ENCODE data around the gene PRUNE2.

The PRUNE2 gene

DNA sequence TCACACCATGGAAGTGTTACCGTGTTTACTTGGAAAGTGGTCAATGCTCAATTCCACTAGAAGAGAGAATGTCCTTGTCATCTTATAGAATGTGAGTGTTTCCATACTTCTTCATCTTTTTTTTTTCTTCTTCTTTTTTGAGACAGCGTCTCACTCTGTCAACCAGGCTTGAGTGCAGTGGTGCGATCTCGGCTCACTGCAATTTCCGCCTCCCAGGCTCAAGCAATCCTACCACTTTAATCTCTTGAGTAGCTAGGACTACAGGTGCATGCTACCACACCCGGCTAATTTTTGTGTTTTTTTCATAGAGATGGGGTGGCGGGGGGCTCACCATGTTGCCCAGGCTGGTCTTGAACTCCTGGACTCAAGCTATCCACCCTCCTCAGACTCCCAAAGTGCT lies 278.9 kb downstream of the PRUNE2 start:
- TF ChIP-seq SPI1 (IDR thresholded peaks at IDR 0.05; ENCODE audit: borderline replicate concordance, low read depth) (no peak), GABPA (IDR thresholded peaks at IDR 0.05; ENCODE audit: low read depth) (no peak), POLR2AphosphoS5 (IDR thresholded peaks at IDR 0.05; ENCODE audit: low read depth) (no peak)
- TF ChIP-seq, protein P1, sequence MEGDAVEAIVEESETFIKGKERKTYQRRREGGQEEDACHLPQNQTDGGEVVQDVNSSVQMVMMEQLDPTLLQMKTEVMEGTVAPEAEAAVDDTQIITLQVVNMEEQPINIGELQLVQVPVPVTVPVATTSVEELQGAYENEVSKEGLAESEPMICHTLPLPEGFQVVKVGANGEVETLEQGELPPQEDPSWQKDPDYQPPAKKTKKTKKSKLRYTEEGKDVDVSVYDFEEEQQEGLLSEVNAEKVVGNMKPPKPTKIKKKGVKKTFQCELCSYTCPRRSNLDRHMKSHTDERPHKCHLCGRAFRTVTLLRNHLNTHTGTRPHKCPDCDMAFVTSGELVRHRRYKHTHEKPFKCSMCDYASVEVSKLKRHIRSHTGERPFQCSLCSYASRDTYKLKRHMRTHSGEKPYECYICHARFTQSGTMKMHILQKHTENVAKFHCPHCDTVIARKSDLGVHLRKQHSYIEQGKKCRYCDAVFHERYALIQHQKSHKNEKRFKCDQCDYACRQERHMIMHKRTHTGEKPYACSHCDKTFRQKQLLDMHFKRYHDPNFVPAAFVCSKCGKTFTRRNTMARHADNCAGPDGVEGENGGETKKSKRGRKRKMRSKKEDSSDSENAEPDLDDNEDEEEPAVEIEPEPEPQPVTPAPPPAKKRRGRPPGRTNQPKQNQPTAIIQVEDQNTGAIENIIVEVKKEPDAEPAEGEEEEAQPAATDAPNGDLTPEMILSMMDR (IDR thresholded peaks at IDR 0.05; ENCODE audit: insufficient read depth, low read length), result no peak
- TF ChIP-seq, protein P2, sequence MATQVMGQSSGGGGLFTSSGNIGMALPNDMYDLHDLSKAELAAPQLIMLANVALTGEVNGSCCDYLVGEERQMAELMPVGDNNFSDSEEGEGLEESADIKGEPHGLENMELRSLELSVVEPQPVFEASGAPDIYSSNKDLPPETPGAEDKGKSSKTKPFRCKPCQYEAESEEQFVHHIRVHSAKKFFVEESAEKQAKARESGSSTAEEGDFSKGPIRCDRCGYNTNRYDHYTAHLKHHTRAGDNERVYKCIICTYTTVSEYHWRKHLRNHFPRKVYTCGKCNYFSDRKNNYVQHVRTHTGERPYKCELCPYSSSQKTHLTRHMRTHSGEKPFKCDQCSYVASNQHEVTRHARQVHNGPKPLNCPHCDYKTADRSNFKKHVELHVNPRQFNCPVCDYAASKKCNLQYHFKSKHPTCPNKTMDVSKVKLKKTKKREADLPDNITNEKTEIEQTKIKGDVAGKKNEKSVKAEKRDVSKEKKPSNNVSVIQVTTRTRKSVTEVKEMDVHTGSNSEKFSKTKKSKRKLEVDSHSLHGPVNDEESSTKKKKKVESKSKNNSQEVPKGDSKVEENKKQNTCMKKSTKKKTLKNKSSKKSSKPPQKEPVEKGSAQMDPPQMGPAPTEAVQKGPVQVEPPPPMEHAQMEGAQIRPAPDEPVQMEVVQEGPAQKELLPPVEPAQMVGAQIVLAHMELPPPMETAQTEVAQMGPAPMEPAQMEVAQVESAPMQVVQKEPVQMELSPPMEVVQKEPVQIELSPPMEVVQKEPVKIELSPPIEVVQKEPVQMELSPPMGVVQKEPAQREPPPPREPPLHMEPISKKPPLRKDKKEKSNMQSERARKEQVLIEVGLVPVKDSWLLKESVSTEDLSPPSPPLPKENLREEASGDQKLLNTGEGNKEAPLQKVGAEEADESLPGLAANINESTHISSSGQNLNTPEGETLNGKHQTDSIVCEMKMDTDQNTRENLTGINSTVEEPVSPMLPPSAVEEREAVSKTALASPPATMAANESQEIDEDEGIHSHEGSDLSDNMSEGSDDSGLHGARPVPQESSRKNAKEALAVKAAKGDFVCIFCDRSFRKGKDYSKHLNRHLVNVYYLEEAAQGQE (IDR thresholded peaks at IDR 0.05; ENCODE audit: insufficient replicate concordance, low read depth), result no peak
- no peak for DNase-seq (ENCODE audit: low read depth in 1 of 2, low spot score in 1 of 2)
- Histone ChIP-seq H3K27me3 (ENCODE audit: insufficient read depth, poor library complexity, severe bottlenecking) (no peaks in the 10 kb centered on the region), H3K4me3 (replicated peaks; ENCODE audit: insufficient read depth, low read length) (no peak overlapping the region), H3K27ac (replicated peaks) (peak overlapping the region; percentile 13; the same call in 1 of the 2 replicates)

DNA sequence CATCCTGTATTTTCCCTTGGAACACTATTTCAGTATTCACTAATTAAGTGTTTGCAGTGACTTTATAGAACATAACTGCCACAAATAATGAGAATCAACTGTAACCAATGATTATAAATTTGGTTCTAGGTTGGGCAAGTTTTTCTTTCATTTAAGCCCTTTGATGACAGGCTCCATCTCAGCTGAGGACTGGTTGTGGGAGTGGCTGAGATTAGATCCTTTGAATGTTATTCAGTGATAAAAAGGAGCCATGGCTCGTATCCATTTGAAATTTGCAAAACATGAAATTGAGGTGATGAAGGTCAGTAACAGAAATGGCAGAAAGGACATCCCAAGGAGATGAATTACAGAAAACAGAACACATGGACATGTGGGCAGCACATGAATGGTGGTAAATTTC lies 279.8 kb downstream of the PRUNE2 start:
- no peak overlapping the region for H3K4me3 ChIP-seq (replicated peaks; ENCODE audit: insufficient read depth, low read length)
- H3K27ac ChIP-seq (replicated peaks), result peak overlapping the region; percentile 13; the same call in 1 of the 2 replicates
- no peaks in the 10 kb centered on the region for H3K27me3 ChIP-seq (ENCODE audit: insufficient read depth, poor library complexity, severe bottlenecking)
- no peak for TF ChIP-seq GABPA (IDR thresholded peaks at IDR 0.05; ENCODE audit: low read depth)
- no peak for TF ChIP-seq SPI1 (IDR thresholded peaks at IDR 0.05; ENCODE audit: borderline replicate concordance, low read depth)
- TF ChIP-seq, protein P1 (IDR thresholded peaks at IDR 0.05; ENCODE audit: insufficient read depth, low read length), result no peak
- TF ChIP-seq, protein P2 (IDR thresholded peaks at IDR 0.05; ENCODE audit: insufficient replicate concordance, low read depth), result no peak
- TF ChIP-seq POLR2AphosphoS5 (IDR thresholded peaks at IDR 0.05; ENCODE audit: low read depth), result no peak
- DNase-seq (ENCODE audit: low read depth in 1 of 2, low spot score in 1 of 2), result no peak

DNA sequence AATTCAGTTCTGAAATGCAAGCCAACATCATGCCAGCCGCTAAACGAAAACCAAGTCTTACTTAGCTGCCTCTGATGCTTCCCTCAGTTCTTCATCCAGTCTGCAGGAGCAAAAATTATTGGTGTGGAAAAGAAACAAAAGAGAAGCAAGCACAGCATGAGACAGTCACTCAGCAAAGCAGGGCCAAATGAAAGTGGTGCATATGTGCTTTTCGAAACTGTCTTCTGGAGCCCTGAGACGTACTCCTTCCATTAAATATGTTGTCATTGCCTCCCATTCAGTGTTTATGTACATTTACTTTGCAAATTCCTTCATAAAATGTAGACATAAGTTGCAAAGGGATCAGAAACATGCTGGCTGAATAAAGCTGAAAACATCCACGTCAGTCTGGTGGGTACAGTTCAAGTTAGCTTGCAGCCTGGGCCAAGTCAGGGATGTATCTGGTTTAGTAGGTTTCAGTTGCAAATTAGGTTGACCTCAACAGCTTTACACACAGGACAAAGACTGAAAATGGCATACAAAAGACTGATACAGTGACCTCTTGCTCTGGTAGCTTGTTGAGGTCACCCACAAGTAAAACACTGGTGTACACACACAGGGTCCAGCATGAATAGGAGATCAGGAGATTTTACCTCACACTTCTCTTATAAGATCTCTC lies 281.4 kb downstream of the PRUNE2 start:
- TF ChIP-seq, protein P1 (IDR thresholded peaks at IDR 0.05; ENCODE audit: insufficient read depth, low read length), result no peak
- TF ChIP-seq POLR2AphosphoS5 (IDR thresholded peaks at IDR 0.05; ENCODE audit: low read depth), result no peak
- no peak for TF ChIP-seq GABPA (IDR thresholded peaks at IDR 0.05; ENCODE audit: low read depth)
- TF ChIP-seq, protein P2 (IDR thresholded peaks at IDR 0.05; ENCODE audit: insufficient replicate concordance, low read depth), result no peak
- TF ChIP-seq SPI1 (IDR thresholded peaks at IDR 0.05; ENCODE audit: borderline replicate concordance, low read depth), result no peak
- Histone ChIP-seq H3K27me3 (ENCODE audit: insufficient read depth, poor library complexity, severe bottlenecking) (no peaks in the 10 kb centered on the region), H3K27ac (replicated peaks) (no peak overlapping the region), H3K4me3 (replicated peaks; ENCODE audit: insufficient read depth, low read length) (no peak overlapping the region)
- DNase-seq (ENCODE audit: low read depth in 1 of 2, low spot score in 1 of 2), result no peak

Measured in HL-60 (cell line).